Vagina (tissue), 2 donors: ENCODE results near the gene TANGO6. TPM values are rescaled to one million over a fixed set of nuclear protein-coding genes. Genes with fewer than 3 reads are reported as not detected.

Experiments used
- DNase-seq, 2 donors: peaks; one replicate each; pipeline ENCODE4 v3.0.0-alpha.2; 2017; ENCODE audit errors: extremely low spot score in 2 of 2
- H3K27ac ChIP-seq: fragments of 200-600 bp; sonication (generic); one replicate; pipeline ENCODE4 v1.5.1; 2019
- H3K27me3 ChIP-seq: fragments of 200-600 bp; sonication (generic); one replicate; pipeline ENCODE4 v1.5.1; 2019
- H3K36me3 ChIP-seq, 2 donors: fragments of 200-600 bp; sonication (generic); one replicate each; pipeline ENCODE4 v1.5.1; 2017 to 2019
- H3K4me1 ChIP-seq: fragments of 200-600 bp; sonication (generic); one replicate; pipeline ENCODE4 v1.5.1; 2019
- H3K4me3 ChIP-seq, 2 donors: fragments of 200-600 bp; sonication (generic); 1 replicate in 1 of 2; 2 replicates in 1 of 2; pipeline ENCODE4 v1.5.1; 2016 to 2019
- H3K9me3 ChIP-seq: fragments of 200-600 bp; sonication (generic); one replicate; pipeline ENCODE4 v1.5.1; 2019
- CTCF ChIP-seq, 3 experiments: fragments of 450-650 bp in 2 of 3; fragments of 200-600 bp in 1 of 3; sonication (generic) in 1 of 3; IDR thresholded peaks; one replicate each; pipeline ENCODE4 v1.5.1; 2017 to 2019; ENCODE audit warnings: antibody characterized with exemption in 3 of 3, mild to moderate bottlenecking in 2 of 3, moderate library complexity in 2 of 3
- POLR2A ChIP-seq, 2 donors: fragments of 450-650 bp; IDR thresholded peaks; one replicate each; pipeline ENCODE4 v1.6.1; 2017; ENCODE audit warnings: antibody characterized with exemption in 2 of 2, mild to moderate bottlenecking in 2 of 2, moderate library complexity in 2 of 2
- POLR2AphosphoS5 ChIP-seq, 2 donors: sonication (generic); formaldehyde crosslinking; IDR thresholded peaks; one replicate each; pipeline ENCODE4 v1.9.0; 2017; ENCODE audit warnings: antibody characterized with exemption in 2 of 2, mild to moderate bottlenecking in 2 of 2, low read depth in 1 of 2; ENCODE audit not compliant: insufficient read depth in 1 of 2
- intact Hi-C: fragments of 100-400 bp; cut with DNase I; formaldehyde crosslinking; loops from one replicate; pipeline ENCODE4 v1.15.1; 2023
- total RNA-seq: library from RNA; depleted of rRNA; stranded (reverse); fragments of >200 nt; gene quantifications from one replicate; pipeline ENCODE4 v1.2.3, GENCODE V29; 2016

The TANGO6 gene
- total RNA-seq, 1 donor from 2014 or later = 21.9 TPM

GRCh38 chr16:68954911-68955635 lies 111.7 kb downstream of the TANGO6 start:
- intact Hi-C loops = no loop called here
- Histone ChIP-seq H3K9me3 (no peaks in the 10 kb centered on the region), H3K36me3 (no peaks in the 10 kb centered on the region), H3K4me1 (no peaks in the 10 kb centered on the region), H3K4me3 (no peak overlapping the region), H3K27me3 (no peaks in the 10 kb centered on the region), H3K27ac (no peak overlapping the region)
- no peak for TF ChIP-seq POLR2A (IDR thresholded peaks at IDR 0.05)
- no peak for TF ChIP-seq CTCF (IDR thresholded peaks at IDR 0.05)
- no peak for TF ChIP-seq POLR2AphosphoS5 (IDR thresholded peaks at IDR 0.05; ENCODE audit: insufficient read depth in 1 of 2, low read depth in 1 of 2)
- no peak for DNase-seq

GRCh38 chr16:68960910-68961309 lies 117.6 kb downstream of the TANGO6 start:
- no peaks in the 10 kb centered on the region for H3K27me3 ChIP-seq
- TF ChIP-seq CTCF (IDR thresholded peaks at IDR 0.05) = no peak
- no peak for TF ChIP-seq POLR2A (IDR thresholded peaks at IDR 0.05)
- no peak for TF ChIP-seq POLR2AphosphoS5 (IDR thresholded peaks at IDR 0.05; ENCODE audit: insufficient read depth in 1 of 2, low read depth in 1 of 2)
- no peaks in the 10 kb centered on the region for H3K4me1 ChIP-seq
- H3K9me3 ChIP-seq = no peaks in the 10 kb centered on the region
- no peak overlapping the region for H3K4me3 ChIP-seq
- intact Hi-C loops = no loop called here
- no peak for DNase-seq
- H3K36me3 ChIP-seq = no peaks in the 10 kb centered on the region
- no peak overlapping the region for H3K27ac ChIP-seq

GRCh38 chr16:68961778-68962402 lies 118.6 kb downstream of the TANGO6 start:
- intact Hi-C loops = no loop called here
- Histone ChIP-seq H3K4me1 (no peaks in the 10 kb centered on the region), H3K27ac (no peak overlapping the region), H3K4me3 (no peak overlapping the region), H3K9me3 (no peaks in the 10 kb centered on the region), H3K27me3 (no peaks in the 10 kb centered on the region), H3K36me3 (no peaks in the 10 kb centered on the region)
- DNase-seq = no peak
- no peak for TF ChIP-seq CTCF (IDR thresholded peaks at IDR 0.05)
- TF ChIP-seq POLR2A (IDR thresholded peaks at IDR 0.05) = no peak
- TF ChIP-seq POLR2AphosphoS5 (IDR thresholded peaks at IDR 0.05; ENCODE audit: insufficient read depth in 1 of 2, low read depth in 1 of 2) = no peak

- no peak overlapping the region for H3K27ac ChIP-seq
- no peaks in the 10 kb centered on the region for H3K27me3 ChIP-seq
- no peaks in the 10 kb centered on the region for H3K9me3 ChIP-seq
- H3K4me3 ChIP-seq = no peak overlapping the region
- H3K4me1 ChIP-seq = no peaks in the 10 kb centered on the region
- TF ChIP-seq CTCF (IDR thresholded peaks at IDR 0.05) (no peak), POLR2AphosphoS5 (IDR thresholded peaks at IDR 0.05; ENCODE audit: insufficient read depth in 1 of 2, low read depth in 1 of 2) (no peak), POLR2A (IDR thresholded peaks at IDR 0.05) (no peak)
- DNase-seq = no peak
- intact Hi-C loops = no loop called here
- peaks cover 0 to 7% of the 10 kb centered on the region in 2 donors for H3K36me3 ChIP-seq
Observed at GRCh38 chr16:68969338-68969737, 126.0 kb downstream of the TANGO6 start.

GRCh38 chr16:68972013-68972412 lies 128.7 kb downstream of the TANGO6 start:
- no peak for DNase-seq
- Histone ChIP-seq H3K36me3 (peaks cover 0 to 12% of the 10 kb centered on the region in 2 donors), H3K27me3 (no peaks in the 10 kb centered on the region), H3K4me3 (no peak overlapping the region), H3K9me3 (no peaks in the 10 kb centered on the region), H3K27ac (no peak overlapping the region), H3K4me1 (no peaks in the 10 kb centered on the region)
- no peak for TF ChIP-seq POLR2AphosphoS5 (IDR thresholded peaks at IDR 0.05; ENCODE audit: insufficient read depth in 1 of 2, low read depth in 1 of 2)
- intact Hi-C loops = no loop called here
